IPS DF 4.7 (cell line): ENCODE results near the gene DNAH10.
"Not testable (repeated sequence)": the region's sequence is repeated elsewhere in the genome, so short reads cannot be mapped to it uniquely, and the experiment has no call there.

Experiments
- DNase-seq: peaks from one replicate; pipeline ENCODE4 v3.0.0-alpha.2; 2013; ENCODE audit warnings: low spot score; ENCODE audit errors: extremely low read depth

The DNAH10 gene

DNA sequence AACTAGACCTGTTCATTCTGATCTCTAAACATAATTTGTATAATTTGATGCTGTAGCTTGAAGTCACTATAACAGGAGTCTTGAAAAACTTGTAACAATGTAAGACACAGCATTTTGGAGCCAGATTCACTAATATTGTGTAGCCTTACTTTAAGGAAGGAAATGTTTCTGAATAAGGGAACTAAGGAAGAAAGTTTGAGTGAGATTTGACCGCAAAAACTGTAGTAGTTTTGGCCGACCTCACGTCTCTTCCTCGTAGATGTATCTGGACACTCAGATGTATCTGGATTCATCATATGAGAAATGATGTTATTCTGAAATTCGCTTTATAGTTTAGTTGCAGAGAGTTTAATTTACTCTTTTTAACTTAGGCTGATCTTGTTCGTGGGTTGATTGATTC, 13.9 kb upstream of the DNAH10 start:
- DNase-seq = no peak

DNA sequence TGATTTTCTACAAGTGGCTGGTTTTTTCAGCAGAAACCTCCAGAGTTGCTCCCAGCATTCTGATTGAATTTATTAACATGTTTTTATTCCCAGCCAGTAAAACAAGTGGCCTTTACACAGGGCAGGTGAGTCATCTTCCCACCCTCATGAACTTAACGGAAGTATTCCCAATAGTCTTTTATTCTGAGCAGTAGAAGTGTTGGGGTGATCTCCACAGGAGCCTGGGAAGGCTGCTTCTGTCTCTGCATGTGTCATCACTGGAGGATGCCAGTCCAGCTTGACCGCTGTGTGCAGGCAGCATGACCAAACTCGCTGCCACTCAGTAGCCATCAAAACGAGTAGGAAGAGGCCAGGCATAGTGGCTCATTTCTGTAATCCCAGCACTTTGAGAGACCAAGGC, 13.4 kb upstream of the DNAH10 start:
- no peak for DNase-seq

DNA sequence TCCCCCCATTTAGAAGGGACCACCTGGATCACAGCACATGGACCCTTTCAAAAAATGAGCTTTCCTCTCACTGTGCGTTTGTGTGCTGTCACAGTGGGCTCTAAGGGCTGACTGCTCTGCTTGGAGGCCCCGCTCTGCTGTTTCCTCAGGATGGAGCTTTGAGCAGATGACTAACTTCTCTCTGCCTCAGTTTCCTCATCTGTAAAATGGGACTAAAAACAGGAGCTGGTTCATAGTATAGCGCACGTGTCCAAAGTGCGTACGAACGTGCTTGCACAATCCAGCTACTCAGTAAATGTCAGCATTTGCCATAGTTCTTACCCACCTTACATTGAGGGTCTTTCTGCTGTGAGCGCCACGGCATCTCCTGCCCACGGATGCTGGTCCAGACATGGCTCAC, 12.7 kb upstream of the DNAH10 start:
- no peak for DNase-seq

DNA sequence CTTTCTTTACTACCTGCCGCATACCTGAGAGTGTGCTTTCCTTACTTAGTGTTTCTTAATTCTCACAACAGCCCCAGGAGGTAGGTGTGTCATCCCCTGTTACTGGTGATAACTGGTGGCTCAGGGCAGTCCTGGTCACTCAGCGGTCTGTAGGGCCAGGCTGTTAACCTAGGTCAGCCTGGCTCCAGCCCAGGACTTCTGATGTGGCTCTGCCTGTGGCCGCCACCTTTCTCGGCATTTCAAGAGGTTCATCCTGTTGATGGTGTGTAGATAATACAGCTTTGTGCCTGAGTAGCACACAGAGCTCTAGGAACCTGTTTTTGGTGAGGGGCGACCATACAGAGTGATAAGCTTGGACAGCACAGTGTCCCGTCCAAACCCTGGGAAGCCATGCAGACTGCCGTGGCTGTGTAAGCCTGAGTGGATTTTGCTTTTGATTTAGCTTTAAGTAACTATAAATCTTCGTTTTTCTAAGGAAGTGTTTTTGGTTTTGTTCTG, 11.9 kb upstream of the DNAH10 start:
- no peak for DNase-seq

DNA sequence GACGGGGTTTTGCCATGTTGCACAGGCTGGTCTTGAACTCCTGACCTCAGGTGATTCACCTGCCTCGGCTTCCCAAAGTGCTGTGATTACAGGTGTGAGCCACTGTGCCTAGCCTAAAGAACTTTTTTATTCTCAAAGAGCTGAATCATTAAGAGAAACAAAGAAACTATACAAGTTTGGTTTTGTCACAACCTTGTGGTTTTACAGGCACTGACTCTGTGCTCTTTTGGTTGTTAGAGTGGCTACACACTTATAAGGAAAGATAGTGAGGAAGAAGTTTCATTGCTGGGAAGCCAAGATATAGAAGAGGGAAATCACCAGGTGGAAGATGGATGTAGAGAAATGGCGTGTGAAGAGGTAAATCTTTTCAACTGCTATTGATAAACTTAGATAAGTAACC, 10.1 kb upstream of the DNAH10 start:
- DNase-seq = no peak

DNA sequence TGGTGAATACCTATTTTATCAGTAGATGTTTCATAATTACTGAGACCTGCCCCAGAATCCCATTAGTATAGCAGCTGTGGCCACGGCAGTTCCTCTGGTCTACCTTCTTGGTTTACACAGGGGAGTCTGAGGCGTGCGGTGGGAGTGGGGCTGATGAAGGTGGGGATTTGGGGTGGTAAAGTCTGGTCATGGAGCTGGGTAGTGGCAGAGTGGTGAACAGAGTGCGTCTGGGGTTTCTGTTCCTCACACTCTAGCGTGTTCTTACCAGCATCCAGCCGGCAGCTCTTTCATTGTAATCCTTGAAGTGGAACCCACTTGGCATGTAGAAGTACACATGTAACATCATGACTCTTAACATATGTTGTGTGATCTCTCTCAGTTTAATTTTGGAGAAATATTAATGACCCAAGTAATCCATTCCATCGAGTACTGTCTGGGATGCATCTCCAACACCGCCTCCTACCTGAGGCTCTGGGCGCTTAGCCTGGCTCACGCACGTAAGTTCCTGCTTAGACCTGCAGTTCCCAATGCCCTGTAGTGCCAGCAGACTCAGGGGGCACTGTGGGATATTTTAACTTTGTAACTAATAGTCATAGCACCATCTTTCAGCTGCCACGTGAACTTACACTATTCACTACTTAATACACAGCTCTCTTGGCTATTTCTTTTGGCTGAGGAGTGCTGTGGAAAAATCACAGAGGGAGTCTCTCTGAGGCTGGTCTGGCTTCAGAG, 7.9 kb upstream of the DNAH10 start:
- DNase-seq = no peak

DNA sequence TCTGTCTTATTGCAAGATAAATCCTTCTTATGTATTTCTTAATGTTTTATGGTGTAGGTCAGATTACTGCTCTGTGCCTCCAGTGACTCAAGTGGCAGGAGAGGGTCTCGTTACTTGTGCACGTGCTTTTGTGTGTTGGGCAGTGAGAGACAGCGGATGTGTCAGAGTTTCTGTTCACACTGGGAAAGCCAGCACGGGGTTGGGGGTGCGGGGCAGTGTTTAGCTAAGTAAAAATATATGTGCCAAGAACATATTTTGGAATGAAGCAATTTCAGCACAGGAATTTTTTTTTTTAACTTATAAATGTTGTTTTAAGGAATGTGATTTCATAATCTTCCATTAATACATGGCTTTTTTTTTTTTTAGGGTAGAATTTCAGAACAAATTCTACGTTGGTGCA, 4.5 kb upstream of the DNAH10 start:
- no peak for DNase-seq

DNA sequence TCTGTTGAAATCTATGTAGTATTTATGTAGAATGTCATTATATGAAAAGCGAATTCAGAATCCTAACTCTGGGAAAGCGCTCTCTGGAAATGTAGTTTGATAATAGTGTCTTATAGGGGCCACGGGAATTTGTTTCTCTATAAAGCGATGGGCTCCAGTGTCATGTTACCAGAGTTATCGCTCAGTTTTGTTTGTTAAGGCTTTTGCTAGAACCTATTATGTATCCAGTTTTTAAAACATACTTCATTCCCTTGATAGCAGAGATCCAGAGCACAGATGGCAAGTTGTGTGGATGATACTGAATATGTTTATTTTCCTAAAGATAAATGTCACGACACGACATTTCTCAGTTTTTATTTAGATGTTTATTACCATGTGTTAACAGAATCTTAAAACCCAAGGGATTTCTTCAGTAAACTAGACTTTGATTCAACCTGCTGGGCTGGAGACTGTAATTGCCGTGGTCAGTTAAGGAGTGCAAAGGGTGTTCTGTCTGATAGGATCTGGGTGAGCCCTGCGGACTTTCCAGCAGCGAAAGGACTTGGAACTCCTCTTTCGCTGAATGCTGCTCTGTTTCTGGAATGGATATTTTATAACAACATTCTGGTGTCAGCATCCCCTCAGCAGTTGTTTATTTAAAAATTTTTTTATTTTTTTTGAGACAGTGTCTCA, 1.7 kb upstream of the DNAH10 start:
- no peak for DNase-seq

DNA sequence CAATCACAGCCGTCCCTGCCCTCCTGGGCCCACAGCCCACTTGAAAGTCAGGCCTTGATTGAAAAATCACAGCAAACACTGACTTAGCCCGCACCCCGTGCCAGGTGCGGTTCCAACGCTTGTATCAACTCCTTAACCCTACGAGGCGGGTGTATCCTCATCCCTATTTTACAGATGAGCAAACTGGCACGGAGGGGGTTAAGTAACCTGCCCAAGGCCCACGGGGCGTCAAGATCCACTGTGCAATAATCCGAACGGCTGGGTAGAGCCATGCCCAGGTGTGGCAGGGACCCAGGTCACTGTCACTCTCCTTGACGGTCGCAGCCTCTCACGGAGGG, 583 bp downstream of the DNAH10 start:
- no peak for DNase-seq

DNA sequence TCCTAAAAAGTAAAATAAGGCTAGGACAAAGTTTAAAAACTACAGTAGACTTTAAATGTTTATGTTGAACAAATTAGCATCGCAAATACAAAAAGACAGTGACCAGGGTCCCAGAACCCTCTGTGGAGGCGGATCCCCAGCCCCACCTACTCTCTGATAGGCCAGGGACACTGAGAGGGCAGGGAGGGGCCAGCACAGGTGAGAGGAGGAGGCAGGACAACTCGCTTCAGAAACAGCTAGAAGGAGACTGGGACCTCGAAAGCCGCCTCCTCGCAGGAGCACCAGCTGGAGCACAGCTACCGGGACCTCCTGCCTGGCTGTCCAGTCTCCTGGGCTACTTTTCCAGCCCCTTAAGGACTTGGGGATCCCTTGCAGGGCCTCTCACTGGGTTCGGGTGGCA, 992 bp downstream of the DNAH10 start:
- DNase-seq = no peak

DNA sequence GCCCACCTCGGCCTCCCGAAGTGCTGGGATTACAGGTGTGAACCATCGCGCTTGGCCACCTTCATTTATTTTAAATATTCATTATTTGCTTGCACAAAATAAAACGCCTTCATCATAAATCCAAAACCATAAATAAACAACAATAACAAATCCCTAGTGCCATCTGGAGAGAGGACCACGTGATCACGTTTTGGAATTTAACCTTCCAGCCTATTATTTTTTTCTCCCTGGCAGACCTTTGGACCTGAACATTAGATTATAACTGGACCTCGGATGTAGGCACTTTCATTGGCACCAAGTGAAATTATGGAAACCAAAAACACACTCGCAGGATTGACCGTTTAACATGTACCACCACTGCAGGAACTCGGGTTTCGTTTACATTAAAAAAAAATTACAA, 2.0 kb downstream of the DNAH10 start:
- DNase-seq = no peak

DNA sequence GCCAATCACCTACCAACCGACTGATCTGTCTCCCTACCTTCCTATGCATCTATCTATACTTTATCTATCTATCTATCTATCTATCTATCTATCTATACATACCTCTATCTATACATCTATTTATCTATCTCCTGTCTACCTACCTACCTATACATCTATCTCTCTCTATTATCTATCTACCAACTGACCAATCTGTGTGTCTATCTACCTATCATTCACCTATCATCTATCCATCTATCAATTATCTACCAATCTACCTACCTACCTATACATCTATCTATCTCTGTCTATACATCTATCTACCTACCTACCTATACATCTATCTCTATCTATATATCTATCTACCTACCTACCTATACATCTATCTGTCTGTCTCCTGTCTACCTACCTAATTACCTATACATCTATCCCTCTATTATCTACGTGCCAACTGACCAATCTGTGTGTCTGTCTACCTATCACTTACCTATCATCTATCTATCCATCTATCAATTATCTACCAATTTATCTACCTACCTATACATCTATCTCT, 3.5 kb downstream of the DNAH10 start:
- DNase-seq = no peak

DNA sequence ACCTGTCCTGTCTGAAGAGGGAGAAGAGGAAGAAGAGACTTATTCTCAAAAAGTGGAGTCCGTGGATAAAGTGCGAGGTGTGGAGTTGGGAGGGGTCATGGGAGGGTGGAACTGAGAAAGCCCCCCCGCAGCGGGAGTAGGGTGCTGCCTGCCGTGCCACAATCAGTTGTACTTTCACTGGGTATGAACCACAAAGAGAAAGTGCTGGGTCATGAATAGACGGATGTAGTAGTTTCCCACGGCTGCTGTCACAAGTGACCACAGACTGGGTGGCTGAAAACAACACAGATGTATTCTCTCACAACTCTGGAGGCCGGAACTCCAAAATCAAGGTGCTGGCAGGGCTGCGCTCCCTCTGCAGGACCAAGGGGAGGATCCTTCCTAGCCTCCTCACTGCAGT, 5.5 kb downstream of the DNAH10 start:
- no peak for DNase-seq

DNA sequence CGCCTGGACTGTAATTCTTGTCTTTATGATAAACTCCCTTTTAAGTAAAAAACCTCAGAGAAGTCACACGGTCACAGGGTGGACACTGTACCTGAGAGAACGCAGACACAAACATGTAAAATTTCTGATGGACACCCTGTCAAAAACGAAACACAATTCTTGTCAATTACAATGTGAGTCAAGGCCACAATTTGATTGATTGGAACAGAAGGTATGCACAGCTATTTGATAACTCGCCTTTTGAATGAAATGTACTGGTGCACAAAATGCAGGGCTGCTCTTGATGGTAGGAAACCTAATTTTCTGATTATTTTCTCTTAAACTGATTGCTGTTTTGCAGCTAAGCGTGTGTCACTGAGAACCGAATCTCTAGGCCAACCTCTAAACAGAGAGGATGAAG, 9.2 kb downstream of the DNAH10 start:
- no peak for DNase-seq

DNA sequence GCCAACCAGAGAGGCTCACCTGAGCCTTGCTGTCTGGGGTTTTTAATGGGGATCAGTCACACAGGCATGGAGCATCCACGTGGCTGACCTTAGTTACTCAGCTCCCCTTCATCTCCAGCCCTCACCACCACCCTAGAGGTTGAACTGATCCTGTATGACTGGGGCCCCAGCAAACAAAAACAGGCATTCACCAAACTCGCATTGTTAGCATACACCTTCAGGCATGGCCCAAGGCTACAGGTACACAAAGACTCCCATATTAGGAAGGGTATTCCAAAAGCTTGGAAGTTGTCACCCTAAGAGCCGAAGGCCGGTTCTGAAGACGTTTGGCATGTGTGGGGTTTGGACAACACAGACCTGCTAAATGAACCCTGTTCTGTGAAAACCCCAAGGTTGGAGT, 10.0 kb downstream of the DNAH10 start:
- no peak for DNase-seq

DNA sequence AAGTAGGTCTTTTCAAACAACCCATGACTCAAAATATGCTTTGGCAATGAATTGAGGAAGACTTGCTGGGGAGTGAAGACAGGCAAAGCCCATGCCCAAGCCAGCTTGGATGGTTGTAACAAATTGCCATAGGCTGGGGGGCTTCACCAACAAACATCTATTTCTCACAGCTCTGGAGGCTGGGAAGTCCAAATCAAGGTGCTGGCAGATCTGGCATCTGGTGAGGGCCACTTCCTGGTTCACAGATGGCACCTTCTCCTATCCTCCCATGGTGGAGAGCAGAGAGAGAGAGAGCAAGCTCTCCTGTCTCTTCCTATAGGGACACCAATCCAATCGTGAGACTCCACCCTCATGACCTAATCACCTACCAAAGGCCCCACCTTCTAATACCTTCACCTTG, 11.3 kb downstream of the DNAH10 start:
- DNase-seq = no peak

DNA sequence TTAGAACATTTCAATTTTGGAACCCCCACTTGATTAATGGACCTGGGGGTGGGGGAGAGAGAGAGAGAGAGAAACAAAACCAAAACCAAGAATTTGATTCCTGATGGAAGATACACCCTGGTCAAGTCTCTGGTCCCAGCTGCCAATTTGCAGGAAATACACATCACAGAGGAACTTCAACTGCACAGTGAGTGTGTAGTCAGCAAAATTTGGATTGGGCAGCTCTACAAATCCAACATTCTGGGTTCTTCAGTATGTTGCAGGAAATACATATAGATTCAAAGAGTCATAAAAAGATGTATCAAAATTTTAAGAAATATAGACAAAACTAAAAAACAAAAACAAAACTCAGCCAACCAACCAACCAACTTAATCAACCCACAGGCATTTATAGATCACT, 17.4 kb downstream of the DNAH10 start:
- no peak for DNase-seq

DNA sequence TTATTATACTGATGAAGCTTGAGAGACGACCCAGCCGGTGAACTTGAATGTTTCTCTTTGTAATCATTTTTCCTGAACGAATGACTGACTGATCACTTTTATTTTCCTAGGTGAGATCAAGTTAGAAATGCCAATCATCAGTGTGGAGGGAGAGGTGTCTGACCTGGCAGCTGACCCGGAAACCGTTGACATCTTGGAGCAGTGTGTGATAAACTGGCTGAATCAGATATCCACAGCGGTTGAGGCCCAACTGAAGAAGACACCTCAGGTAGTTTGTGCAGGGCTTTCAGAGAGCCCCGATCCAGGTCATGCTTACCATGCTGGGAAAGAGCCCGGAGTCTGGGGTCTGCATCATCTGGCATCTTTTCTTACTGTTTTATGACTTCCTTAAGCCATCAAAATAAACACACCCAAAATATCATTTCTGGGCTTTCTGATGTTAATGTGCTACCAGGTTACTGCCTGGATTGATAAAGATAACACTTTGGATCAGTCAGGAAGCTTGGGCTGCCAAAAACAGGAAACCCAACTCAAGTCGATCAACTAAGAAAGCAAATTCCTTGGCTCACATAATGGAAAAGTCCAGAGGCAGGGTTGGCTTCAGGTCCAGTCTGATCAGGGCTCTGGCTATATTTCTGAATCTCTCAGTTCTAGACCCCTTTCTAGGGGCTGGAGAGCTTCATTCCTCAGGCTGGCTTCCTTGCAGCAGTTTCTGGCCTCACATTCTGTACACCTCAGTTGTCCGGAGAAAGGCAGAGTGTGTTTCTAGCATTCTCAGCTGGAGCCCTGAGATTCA, 21.1 kb downstream of the DNAH10 start:
- DNase-seq = no peak

DNA sequence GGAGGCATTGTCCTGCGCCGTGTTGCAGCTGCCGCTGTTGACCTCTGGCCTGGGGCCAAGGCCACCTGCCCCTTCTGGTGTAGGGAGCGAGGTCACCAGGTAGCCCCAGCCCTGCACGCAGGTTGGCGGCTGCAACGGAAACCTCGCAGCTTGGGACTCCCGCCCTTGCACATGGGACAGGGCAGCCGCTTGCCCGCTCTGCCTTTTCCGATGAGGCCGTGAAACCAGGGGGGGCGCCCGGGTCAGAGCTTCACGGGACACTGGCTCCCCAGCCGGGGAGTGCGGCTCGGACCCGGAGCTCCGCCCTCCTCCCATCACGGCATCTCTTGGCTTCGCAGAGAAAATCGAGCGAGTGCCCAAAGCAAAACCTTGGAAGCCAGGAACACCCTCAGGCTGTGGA, 25.4 kb downstream of the DNAH10 start:
- no peak for DNase-seq

DNA sequence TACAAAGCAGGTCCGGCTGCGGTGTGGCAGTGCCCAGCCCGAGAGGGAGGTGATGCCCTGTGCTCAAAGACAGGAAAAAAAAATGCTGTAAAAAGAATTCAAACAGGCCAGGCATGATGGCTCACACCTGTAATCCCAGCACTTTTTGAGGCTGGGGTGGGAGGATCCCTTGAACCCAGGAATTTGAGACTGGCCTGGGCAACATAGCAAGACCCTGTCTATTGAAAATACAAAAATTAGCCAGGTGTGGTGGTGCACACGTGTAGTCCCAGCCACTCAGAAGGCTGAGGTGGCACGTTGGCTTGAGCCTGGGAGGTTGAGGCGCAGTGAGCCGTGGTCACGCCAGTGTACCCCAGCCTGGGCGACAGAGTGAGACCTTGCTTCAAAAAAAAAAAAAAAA, 26.4 kb downstream of the DNAH10 start:
- no peak for DNase-seq

DNA sequence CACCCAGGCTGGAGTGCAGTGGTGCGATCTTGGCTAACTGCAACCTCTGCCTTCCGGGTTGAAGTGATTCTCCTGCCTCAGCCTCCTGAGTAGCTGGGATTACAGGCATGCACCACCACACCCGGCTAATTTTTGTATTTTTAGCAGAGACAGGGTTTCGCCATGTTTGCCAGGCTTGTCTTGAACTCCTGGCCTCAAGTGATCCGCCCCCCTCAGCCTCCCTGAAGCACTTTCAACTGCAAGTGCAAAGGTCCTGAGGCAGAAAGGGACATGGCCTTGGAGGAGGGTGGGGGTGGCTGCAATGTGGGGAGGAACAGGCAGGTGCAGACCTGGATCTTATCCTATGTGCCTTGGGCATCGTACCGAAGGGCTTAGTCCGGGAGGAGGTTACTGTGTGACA, 27.3 kb downstream of the DNAH10 start:
- not testable (repeated sequence) for DNase-seq

DNA sequence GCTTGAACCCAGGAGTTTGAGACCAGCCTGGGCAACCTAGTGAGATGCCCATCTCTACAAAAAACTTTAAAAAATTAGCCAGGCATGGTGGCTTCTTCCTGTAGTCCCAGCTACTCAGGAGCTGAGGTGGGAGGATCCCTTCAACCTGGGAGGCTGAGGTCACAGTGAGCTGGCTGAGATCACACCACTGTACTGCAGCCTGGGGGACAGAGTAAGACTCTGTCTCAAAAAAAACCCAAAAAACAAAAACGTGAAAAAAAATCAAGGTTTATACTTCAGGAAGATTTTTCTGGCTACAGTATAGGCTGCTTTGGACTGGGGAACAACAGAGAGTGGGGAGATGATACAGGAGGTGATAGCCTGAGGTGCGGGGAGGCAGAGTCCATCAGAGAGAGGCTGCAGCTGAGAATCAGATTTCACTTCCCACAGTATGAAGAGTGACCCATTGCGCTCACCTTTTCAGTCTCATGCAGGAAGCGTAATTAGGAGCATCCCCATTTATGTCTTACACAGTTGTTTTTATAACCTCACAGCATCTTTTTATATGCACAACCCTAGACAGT, 28.9 kb downstream of the DNAH10 start:
- DNase-seq = no peak
